NCI-H1092 treated with DMSO at 0.1 percent for 48 hours (cell line): ENCODE results near the gene UXT.
A peak's percentile ranks its signal among the peaks of the same experiment; 100 is the strongest.

Experiments used
- DNase-seq: peaks from one replicate; lab custom pipeline; 2025; lab: John Stamatoyannopoulos, UW

The UXT gene

GRCh38 chrX:47649271-47649670, 9.7 kb downstream of the UXT start:
- DNase-seq: no peak

GRCh38 chrX:47648376-47648775, 10.6 kb downstream of the UXT start:
- no peak for DNase-seq

GRCh38 chrX:47646636-47647035, 12.3 kb downstream of the UXT start:
- no peak for DNase-seq

- no peak for DNase-seq
These were observed 13.4 kb downstream of the UXT start for GRCh38 chrX:47645530-47645929.

- DNase-seq: no peak
These were observed 14.4 kb downstream of the UXT start for GRCh38 chrX:47644557-47645091.

GRCh38 chrX:47643926-47644325, 15.1 kb downstream of the UXT start:
- DNase-seq: no peak

- no peak for DNase-seq
These were observed 20.2 kb downstream of the UXT start for GRCh38 chrX:47638816-47639215.

- DNase-seq: no peak
These were observed 21.3 kb downstream of the UXT start for GRCh38 chrX:47637546-47638195.

GRCh38 chrX:47634871-47635575, 24.0 kb downstream of the UXT start:
- no peak for DNase-seq

GRCh38 chrX:47633689-47634590, 25.0 kb downstream of the UXT start:
- DNase-seq: no peak

GRCh38 chrX:47632666-47633065, 26.3 kb downstream of the UXT start:
- DNase-seq: no peak

GRCh38 chrX:47631676-47632075, 27.3 kb downstream of the UXT start:
- DNase-seq: no peak

GRCh38 chrX:47629419-47630200, 29.4 kb downstream of the UXT start, which contains the start of gene CFP:
CFP (minus strand) TSS chrX:47629930; CDS start chrX:47629844, 86 bp downstream.
- DNase-seq: no peak

GRCh38 chrX:47628982-47629381, 30.0 kb downstream of the UXT start:
- no peak for DNase-seq

GRCh38 chrX:47625365-47625764, 33.6 kb downstream of the UXT start:
- DNase-seq: no peak

GRCh38 chrX:47623540-47624027, 35.4 kb downstream of the UXT start:
- peak; percentile 86 for DNase-seq

GRCh38 chrX:47621851-47622250, 37.1 kb downstream of the UXT start:
- DNase-seq: no peak

GRCh38 chrX:47620303-47620685, 38.7 kb downstream of the UXT start:
- DNase-seq: no peak

GRCh38 chrX:47619486-47620302, 39.3 kb downstream of the UXT start, which contains the start of gene SYN1:
SYN1 (minus strand) TSS chrX:47619857; CDS start chrX:47619728, 129 bp downstream.
- DNase-seq: peak; percentile 90

- DNase-seq: no peak
These were observed 40.0 kb downstream of the UXT start for GRCh38 chrX:47618923-47619485.
